Vagina (tissue), 2 donors: ENCODE data around the gene MRPS10. TPM values are rescaled to one million over a fixed set of nuclear protein-coding genes. Genes with fewer than 3 reads are reported as not detected.
A peak's percentile ranks its signal among the peaks of the same experiment; 100 is the strongest.

Experiments
- DNase-seq, 2 donors: peaks; one replicate each; pipeline ENCODE4 v3.0.0-alpha.2; 2017; ENCODE audit errors: extremely low spot score in 2 of 2
- H3K27ac ChIP-seq: fragments of 200-600 bp; sonication (generic); one replicate; pipeline ENCODE4 v1.5.1; 2019
- H3K27me3 ChIP-seq: fragments of 200-600 bp; sonication (generic); one replicate; pipeline ENCODE4 v1.5.1; 2019
- H3K36me3 ChIP-seq, 2 donors: fragments of 200-600 bp; sonication (generic); one replicate each; pipeline ENCODE4 v1.5.1; 2017 to 2019
- H3K4me1 ChIP-seq: fragments of 200-600 bp; sonication (generic); one replicate; pipeline ENCODE4 v1.5.1; 2019
- H3K4me3 ChIP-seq, 2 donors: fragments of 200-600 bp; sonication (generic); 1 replicate in 1 of 2; 2 replicates in 1 of 2; pipeline ENCODE4 v1.5.1; 2016 to 2019
- H3K9me3 ChIP-seq: fragments of 200-600 bp; sonication (generic); one replicate; pipeline ENCODE4 v1.5.1; 2019
- POLR2A ChIP-seq, 2 donors: fragments of 450-650 bp; IDR thresholded peaks; one replicate each; pipeline ENCODE4 v1.6.1; 2017; ENCODE audit warnings: antibody characterized with exemption in 2 of 2, mild to moderate bottlenecking in 2 of 2, moderate library complexity in 2 of 2
- POLR2AphosphoS5 ChIP-seq, 2 donors: sonication (generic); formaldehyde crosslinking; IDR thresholded peaks; one replicate each; pipeline ENCODE4 v1.9.0; 2017; ENCODE audit warnings: antibody characterized with exemption in 2 of 2, mild to moderate bottlenecking in 2 of 2, low read depth in 1 of 2; ENCODE audit not compliant: insufficient read depth in 1 of 2
- intact Hi-C: fragments of 100-400 bp; cut with DNase I; formaldehyde crosslinking; loops from one replicate; pipeline ENCODE4 v1.15.1; 2023
- total RNA-seq: library from RNA; depleted of rRNA; stranded (reverse); fragments of >200 nt; gene quantifications from one replicate; pipeline ENCODE4 v1.2.3, GENCODE V29; 2016
- TF ChIP-seq, protein P1 (sequence below), 3 experiments: fragments of 450-650 bp in 2 of 3; fragments of 200-600 bp in 1 of 3; sonication (generic) in 1 of 3; IDR thresholded peaks; one replicate each; pipeline ENCODE4 v1.5.1; 2017 to 2019; ENCODE audit warnings: antibody characterized with exemption in 3 of 3, mild to moderate bottlenecking in 2 of 3, moderate library complexity in 2 of 3

Gene MRPS10
- total RNA-seq, 1 donor from 2014 or later: 21.4 TPM

DNA sequence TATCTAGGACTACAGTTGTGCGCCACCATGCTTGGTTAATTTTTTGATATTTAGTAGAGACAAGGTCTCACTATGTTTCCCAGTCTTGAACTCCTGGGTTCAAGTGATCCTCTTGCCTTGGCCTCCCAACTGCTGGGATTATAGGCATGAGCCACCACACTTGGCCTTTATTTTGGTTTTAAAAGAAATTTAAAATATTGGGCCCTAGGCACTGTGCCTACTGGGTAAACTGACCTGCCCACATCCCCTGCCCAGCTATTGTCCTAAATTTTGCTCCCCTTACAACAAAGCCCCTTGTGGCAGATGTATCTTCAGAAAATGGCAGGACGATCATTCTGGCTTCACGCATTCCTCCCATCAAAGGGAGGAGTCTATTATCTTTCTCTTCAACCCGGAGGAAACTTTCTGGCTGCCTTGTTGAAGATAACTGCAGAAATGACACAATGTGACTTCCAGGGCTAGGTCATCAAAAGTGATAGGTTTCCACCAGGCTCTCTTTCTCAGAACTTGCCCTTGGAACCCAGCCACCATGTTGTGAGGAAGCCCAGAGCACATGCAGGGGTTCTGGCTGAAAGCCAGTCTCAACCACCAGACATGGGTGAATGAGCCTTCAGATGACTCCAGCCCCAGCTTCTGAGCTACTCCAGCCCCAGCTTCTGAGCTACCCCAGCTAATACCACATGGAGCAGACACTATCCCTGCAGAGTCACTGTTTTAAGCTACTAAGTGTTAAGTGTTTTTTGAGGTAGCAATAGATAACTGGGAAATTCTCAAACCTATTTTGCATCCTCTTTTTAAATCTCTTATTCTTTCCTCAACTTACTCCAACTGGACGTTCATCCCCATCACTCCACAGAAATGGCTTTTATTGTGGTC, 18.3 kb downstream of the MRPS10 start:
- Histone ChIP-seq H3K4me3 (no peak overlapping the region), H3K27me3 (no peaks in the 10 kb centered on the region), H3K9me3 (no peaks in the 10 kb centered on the region), H3K4me1 (peaks cover 38% of the 10 kb centered on the region), H3K36me3 (no peaks in the 10 kb centered on the region), H3K27ac (peak overlapping the region; percentile 78)
- TF ChIP-seq, protein P1, sequence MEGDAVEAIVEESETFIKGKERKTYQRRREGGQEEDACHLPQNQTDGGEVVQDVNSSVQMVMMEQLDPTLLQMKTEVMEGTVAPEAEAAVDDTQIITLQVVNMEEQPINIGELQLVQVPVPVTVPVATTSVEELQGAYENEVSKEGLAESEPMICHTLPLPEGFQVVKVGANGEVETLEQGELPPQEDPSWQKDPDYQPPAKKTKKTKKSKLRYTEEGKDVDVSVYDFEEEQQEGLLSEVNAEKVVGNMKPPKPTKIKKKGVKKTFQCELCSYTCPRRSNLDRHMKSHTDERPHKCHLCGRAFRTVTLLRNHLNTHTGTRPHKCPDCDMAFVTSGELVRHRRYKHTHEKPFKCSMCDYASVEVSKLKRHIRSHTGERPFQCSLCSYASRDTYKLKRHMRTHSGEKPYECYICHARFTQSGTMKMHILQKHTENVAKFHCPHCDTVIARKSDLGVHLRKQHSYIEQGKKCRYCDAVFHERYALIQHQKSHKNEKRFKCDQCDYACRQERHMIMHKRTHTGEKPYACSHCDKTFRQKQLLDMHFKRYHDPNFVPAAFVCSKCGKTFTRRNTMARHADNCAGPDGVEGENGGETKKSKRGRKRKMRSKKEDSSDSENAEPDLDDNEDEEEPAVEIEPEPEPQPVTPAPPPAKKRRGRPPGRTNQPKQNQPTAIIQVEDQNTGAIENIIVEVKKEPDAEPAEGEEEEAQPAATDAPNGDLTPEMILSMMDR (IDR thresholded peaks at IDR 0.05): no peak
- no peak for TF ChIP-seq POLR2AphosphoS5 (IDR thresholded peaks at IDR 0.05; ENCODE audit: insufficient read depth in 1 of 2, low read depth in 1 of 2)
- TF ChIP-seq POLR2A (IDR thresholded peaks at IDR 0.05): no peak
- intact Hi-C loops: no loop called here
- no peak for DNase-seq

DNA sequence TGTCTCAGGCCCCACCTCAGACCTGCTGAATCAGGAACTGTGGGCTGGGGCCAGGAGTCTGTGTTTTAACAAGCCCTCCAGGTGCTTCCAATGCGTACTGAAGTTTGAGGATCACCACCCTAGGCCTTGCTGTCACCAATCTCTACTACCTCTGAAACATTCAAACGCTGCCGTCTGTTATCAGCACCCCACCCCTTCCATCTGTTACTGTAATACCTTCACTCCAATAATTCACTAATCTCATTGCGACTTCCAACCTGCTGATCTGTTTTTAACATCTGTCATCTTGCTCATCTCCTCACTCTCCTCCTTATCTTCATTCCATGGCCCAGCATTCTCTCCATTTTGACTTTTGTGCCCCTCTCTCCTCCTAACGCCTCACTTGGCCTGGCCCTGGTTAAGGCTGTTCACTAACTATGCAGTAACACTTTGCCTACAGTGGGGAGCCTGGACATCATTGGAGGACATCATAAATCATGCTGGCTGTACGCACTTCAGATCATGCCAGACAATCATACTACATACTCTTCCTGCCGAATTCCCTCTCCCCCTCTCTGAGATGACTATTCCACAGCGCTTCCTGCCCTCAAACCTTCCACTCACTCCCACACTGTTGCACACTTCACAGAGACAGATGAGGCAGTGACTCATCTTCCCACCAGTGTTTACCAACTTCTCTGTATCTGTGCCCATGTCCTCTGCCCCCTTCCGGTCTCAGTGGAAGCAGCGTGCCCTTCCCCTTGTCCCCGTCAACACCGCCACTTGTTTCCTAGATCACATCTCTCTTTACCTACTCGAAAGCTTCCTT, 19.9 kb downstream of the MRPS10 start:
- Histone ChIP-seq H3K4me1 (peaks cover 45% of the 10 kb centered on the region), H3K9me3 (no peaks in the 10 kb centered on the region), H3K27me3 (no peaks in the 10 kb centered on the region), H3K4me3 (no peak overlapping the region), H3K27ac (peak overlapping the region; percentile 78), H3K36me3 (no peaks in the 10 kb centered on the region)
- TF ChIP-seq POLR2A (IDR thresholded peaks at IDR 0.05): no peak
- TF ChIP-seq, protein P1 (IDR thresholded peaks at IDR 0.05): no peak
- no peak for TF ChIP-seq POLR2AphosphoS5 (IDR thresholded peaks at IDR 0.05; ENCODE audit: insufficient read depth in 1 of 2, low read depth in 1 of 2)
- intact Hi-C loops: no loop called here
- DNase-seq: no peak

DNA sequence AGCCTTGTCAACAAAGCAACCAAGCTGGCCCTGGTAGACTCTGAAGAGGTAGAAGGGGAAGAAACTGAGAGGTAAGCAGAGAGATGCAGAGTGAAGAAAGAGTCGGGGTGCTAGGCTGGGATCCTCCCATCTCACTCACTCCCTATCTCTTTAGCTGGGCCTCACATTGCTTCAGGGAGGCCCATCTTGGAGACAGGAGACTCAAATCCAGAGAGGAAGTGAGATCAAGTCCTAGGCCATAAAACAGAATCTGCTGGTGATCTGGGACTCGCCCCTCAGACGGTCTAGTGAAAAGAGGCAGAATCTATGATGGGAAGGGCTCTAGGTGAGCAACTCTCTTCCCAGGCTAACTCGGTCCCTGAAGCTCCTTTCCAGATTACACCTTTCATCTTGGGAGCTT, 22.2 kb downstream of the MRPS10 start:
- TF ChIP-seq, protein P1 (IDR thresholded peaks at IDR 0.05): no peak
- TF ChIP-seq POLR2AphosphoS5 (IDR thresholded peaks at IDR 0.05; ENCODE audit: insufficient read depth in 1 of 2, low read depth in 1 of 2): no peak
- peaks cover 29% of the 10 kb centered on the region for H3K4me1 ChIP-seq
- intact Hi-C loops: no loop called here
- DNase-seq: no peak
- H3K27me3 ChIP-seq: no peaks in the 10 kb centered on the region
- H3K4me3 ChIP-seq: no peak overlapping the region
- no peaks in the 10 kb centered on the region for H3K36me3 ChIP-seq
- no peaks in the 10 kb centered on the region for H3K9me3 ChIP-seq
- H3K27ac ChIP-seq: no peak overlapping the region

DNA sequence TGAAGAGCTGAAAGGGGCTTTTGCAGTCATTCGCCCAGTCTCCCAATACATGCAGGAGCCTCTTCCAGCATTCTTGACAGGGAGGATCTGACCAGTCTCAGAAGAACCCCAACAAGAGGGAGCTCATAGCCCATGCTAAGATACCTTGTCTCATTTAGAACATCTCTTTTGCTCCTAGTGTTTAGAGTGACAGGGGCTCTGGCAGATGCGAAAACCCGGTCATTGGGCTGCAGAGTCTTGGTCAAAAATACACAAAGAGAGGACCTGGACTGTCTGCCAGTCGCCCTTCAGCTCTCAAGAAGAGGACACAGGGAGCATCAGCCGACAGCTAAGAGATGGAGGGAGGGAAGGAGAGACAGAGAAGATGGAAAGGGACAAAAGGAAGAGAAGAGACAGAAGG, 23.6 kb downstream of the MRPS10 start:
- intact Hi-C loops: no loop called here
- H3K4me1 ChIP-seq: peaks cover 25% of the 10 kb centered on the region
- H3K4me3 ChIP-seq: no peak overlapping the region
- no peak overlapping the region for H3K27ac ChIP-seq
- TF ChIP-seq, protein P1 (IDR thresholded peaks at IDR 0.05): no peak
- TF ChIP-seq POLR2AphosphoS5 (IDR thresholded peaks at IDR 0.05; ENCODE audit: insufficient read depth in 1 of 2, low read depth in 1 of 2) (no peak), POLR2A (IDR thresholded peaks at IDR 0.05) (no peak)
- no peak for DNase-seq
- no peaks in the 10 kb centered on the region for H3K36me3 ChIP-seq
- no peaks in the 10 kb centered on the region for H3K9me3 ChIP-seq
- H3K27me3 ChIP-seq: no peaks in the 10 kb centered on the region
